Osteocyte (in vitro differentiated cells): ENCODE data around the gene ENKUR. TPM values are rescaled to one million over a fixed set of nuclear protein-coding genes. Genes with fewer than 3 reads are reported as not detected.

Experiments used
- DNase-seq: peaks from one replicate; pipeline ENCODE4 v3.0.0; 2021; ENCODE audit warnings: mixed read lengths; ENCODE audit not compliant: unreplicated experiment; ENCODE audit errors: extremely low spot score
- H3K27ac Mint-ChIP-seq: one replicate; pipeline ENCODE4 v1.8.0; 2021; ENCODE audit warnings: mild to moderate bottlenecking, mixed read lengths; ENCODE audit not compliant: unreplicated experiment
- H3K27me3 Mint-ChIP-seq: one replicate; pipeline ENCODE4 v1.8.0; 2021; ENCODE audit warnings: mixed read lengths; ENCODE audit not compliant: unreplicated experiment
- H3K36me3 Mint-ChIP-seq: one replicate; pipeline ENCODE4 v1.8.0; 2021; ENCODE audit warnings: mixed read lengths; ENCODE audit not compliant: unreplicated experiment
- H3K4me1 Mint-ChIP-seq: one replicate; pipeline ENCODE4 v1.8.0; 2021; ENCODE audit warnings: mixed read lengths; ENCODE audit not compliant: unreplicated experiment
- H3K4me3 Mint-ChIP-seq: one replicate; pipeline ENCODE4 v1.8.0; 2021; ENCODE audit warnings: mild to moderate bottlenecking, moderate library complexity, mixed read lengths; ENCODE audit not compliant: unreplicated experiment
- H3K9me3 Mint-ChIP-seq: one replicate; pipeline ENCODE4 v1.8.0; 2021; ENCODE audit warnings: mixed read lengths; ENCODE audit not compliant: unreplicated experiment
- total RNA-seq: library from RNA; stranded (reverse); gene quantifications from 2 replicates; pipeline ENCODE4 v1.2.1, GENCODE V29; 2021
- TF ChIP-seq, protein P1 (sequence below): fragments of 200-600 bp; sonication (generic); IDR thresholded peaks from 2 replicates; pipeline ENCODE4 v1.5.0; 2021; ENCODE audit warnings: antibody characterized with exemption, mild to moderate bottlenecking, moderate library complexity

ENKUR gene
- total RNA-seq, 1 donor from 2014 or later: 0.62 TPM

DNA sequence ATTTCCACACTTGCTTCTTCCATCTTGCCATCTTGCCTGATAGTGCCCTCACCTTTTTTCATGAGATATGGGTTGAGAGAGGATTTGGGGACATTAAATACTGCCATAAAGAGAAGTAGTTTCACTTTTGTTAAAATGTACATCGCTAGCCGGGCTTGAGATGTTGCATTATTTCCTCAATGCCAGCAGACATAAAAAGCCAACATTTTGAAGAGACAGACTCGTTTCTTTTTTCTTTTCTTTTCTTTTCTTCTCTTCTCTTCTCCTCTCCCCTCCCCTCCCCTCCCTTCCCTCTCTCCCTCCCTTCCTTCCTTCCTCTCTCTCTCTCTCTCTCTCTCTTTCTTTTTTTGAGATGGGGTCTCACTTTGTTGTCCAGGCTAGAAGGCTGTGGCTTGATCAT, 17.9 kb downstream of the ENKUR start:
- H3K27me3 Mint-ChIP-seq: peaks cover 28% of the 10 kb centered on the region
- H3K27ac Mint-ChIP-seq: no peak overlapping the region
- no peak for DNase-seq
- H3K4me1 Mint-ChIP-seq: no peaks in the 10 kb centered on the region
- no peak overlapping the region for H3K4me3 Mint-ChIP-seq
- TF ChIP-seq, protein P1, sequence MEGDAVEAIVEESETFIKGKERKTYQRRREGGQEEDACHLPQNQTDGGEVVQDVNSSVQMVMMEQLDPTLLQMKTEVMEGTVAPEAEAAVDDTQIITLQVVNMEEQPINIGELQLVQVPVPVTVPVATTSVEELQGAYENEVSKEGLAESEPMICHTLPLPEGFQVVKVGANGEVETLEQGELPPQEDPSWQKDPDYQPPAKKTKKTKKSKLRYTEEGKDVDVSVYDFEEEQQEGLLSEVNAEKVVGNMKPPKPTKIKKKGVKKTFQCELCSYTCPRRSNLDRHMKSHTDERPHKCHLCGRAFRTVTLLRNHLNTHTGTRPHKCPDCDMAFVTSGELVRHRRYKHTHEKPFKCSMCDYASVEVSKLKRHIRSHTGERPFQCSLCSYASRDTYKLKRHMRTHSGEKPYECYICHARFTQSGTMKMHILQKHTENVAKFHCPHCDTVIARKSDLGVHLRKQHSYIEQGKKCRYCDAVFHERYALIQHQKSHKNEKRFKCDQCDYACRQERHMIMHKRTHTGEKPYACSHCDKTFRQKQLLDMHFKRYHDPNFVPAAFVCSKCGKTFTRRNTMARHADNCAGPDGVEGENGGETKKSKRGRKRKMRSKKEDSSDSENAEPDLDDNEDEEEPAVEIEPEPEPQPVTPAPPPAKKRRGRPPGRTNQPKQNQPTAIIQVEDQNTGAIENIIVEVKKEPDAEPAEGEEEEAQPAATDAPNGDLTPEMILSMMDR: no peak
- peaks cover 27% of the 10 kb centered on the region for H3K9me3 Mint-ChIP-seq
- peaks cover 19% of the 10 kb centered on the region for H3K36me3 Mint-ChIP-seq

DNA sequence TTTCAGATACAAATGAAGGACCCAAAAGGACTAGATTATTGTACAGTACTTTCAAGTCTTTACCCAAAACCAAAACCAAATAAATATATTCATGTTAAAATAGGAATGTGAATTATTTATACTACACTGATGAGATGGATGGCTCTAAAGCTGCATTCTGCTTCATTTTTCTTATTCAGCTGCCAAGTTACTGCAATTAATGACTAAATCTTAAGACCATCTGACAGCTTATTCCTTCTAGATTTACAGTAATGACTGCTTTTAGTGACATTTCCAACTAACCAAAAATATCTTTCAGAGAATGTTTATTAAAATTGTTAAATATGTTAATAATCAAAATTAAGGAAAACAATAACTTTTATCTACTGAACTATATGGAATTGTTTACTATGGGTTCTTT, 20.9 kb downstream of the ENKUR start:
- Mint-ChIP-seq H3K27me3 (peaks cover 7% of the 10 kb centered on the region), H3K4me3 (no peak overlapping the region), H3K9me3 (peaks cover 5% of the 10 kb centered on the region), H3K4me1 (peaks cover 4% of the 10 kb centered on the region), H3K36me3 (peaks cover 3% of the 10 kb centered on the region), H3K27ac (no peak overlapping the region)
- DNase-seq: no peak
- TF ChIP-seq, protein P1: no peak

DNA sequence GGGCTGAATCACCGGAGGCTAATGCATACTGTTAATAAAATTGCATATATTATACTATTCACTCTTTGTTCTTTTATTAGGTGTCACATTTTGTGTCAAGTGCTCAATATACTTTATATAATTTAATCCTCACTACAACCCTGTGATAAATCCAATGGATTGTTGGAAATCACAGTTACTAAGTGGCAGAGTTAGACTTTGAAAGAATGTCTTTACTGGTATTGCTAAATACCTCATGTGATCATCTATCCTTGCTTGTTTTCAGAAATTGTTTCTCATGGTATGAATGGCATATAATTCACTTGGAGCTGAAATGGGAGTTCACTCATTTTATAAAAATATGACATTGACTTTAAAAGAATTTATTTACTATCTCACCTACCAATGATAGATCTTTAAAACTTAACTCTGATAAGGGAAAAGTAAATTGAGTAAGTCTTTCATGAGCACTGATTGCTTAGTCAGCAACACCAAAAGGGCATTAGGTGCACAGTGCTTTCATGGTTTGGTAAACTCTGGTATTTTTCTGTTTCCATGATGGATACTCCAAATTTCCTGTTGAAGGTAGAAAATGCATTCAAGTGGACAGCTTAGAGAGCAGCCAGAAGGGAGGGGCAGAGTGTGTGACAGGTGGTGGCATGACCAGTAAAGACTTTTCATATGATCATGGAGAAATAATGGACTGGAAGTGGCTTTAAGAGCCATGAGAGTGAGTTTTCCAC, 22.6 kb downstream of the ENKUR start:
- DNase-seq: no peak
- no peaks in the 10 kb centered on the region for H3K9me3 Mint-ChIP-seq
- no peaks in the 10 kb centered on the region for H3K36me3 Mint-ChIP-seq
- TF ChIP-seq, protein P1: no peak
- peaks cover 2% of the 10 kb centered on the region for H3K27me3 Mint-ChIP-seq
- peaks cover 4% of the 10 kb centered on the region for H3K4me1 Mint-ChIP-seq
- H3K27ac Mint-ChIP-seq: no peak overlapping the region
- no peak overlapping the region for H3K4me3 Mint-ChIP-seq

DNA sequence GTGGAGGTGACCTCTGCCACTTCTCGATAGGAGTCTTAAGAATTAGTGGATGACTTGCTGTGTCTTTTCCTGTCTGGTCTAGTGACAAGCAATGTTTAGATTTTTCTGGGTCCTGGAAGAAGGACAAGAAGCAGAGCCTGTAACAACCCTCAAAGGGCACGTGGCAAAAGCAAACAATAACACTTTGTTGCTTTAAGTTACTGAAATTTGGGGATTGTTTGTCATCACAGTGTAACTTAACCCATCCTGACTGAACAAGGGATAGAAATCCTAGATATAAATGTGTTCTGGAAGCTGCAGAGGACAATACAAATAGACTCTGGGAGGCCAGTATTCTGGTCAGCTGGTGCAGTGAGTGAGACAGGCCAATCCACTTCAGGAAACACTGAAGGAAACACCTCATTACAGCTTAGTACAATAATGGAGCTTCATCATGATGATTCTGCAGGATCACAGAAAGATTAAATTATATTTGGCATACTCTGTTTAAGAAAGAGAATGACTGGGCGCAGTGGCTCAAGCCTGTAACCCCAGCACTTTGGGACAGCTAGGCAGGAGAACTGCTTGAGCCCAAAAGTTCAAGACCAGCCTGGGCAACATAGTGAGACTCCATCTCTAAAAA, 23.3 kb downstream of the ENKUR start:
- Mint-ChIP-seq H3K9me3 (no peaks in the 10 kb centered on the region), H3K4me3 (no peak overlapping the region), H3K4me1 (peaks cover 4% of the 10 kb centered on the region), H3K27ac (no peak overlapping the region), H3K27me3 (no peaks in the 10 kb centered on the region), H3K36me3 (no peaks in the 10 kb centered on the region)
- TF ChIP-seq, protein P1: no peak
- no peak for DNase-seq

DNA sequence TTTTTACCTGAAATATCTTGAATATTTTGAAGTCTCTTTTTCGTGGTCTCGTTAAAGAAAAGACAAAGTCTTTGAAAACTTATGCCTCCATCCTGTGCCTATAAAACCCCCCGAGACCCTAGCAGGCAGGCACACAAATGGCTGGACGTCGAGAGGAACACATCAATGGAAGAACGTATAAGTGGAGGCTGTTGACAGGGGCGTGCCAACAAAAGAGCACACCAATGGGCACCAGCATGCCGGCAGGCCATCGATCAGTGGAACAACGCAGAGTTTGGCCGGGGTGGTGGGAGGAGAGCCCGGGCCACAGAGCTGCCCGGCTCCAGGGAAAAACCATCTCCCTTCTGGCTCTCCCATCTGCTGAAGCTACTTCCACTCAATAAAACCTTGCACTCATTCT, 24.7 kb downstream of the ENKUR start:
- Mint-ChIP-seq H3K36me3 (no peaks in the 10 kb centered on the region), H3K27me3 (no peaks in the 10 kb centered on the region), H3K4me3 (no peak overlapping the region), H3K27ac (no peak overlapping the region), H3K9me3 (no peaks in the 10 kb centered on the region), H3K4me1 (peaks cover 6% of the 10 kb centered on the region)
- TF ChIP-seq, protein P1: no peak
- DNase-seq: no peak
